Common myeloid progenitor, CD34-positive (primary cell): ENCODE measurements around the gene RNGTT.
"Not testable (repeated sequence)": the region's sequence is repeated elsewhere in the genome, so short reads cannot be mapped to it uniquely, and the experiment has no call there.

ENCODE experiments used
- CTCF ChIA-PET: fragments of 350-600 bp; sonication (Branson Sonifier 250); formaldehyde crosslinking; loops from one replicate; lab custom pipeline; 2021; ENCODE audit warnings: antibody characterized with exemption; lab: Charles Lee
- POLR2A ChIA-PET: fragments of 350-600 bp; sonication (Branson Sonifier 250); formaldehyde crosslinking; loops from one replicate; lab custom pipeline; 2021; ENCODE audit warnings: antibody characterized with exemption; lab: Charles Lee
- DNase-seq, 3 donors: peaks; one replicate each; pipeline versions ENCODE4 v3.0.0 to v3.0.0-alpha.2; 2013
- H3K27ac ChIP-seq, 2 experiments: 1 replicate in 1 of 2; 2 replicates in 1 of 2; pipeline ENCODE4 v1.7.0; 2013; ENCODE audit warnings: inconsistent platforms in 2 of 2, low read length in 2 of 2, mild to moderate bottlenecking in 2 of 2, low read depth in 1 of 2, moderate library complexity in 1 of 2; ENCODE audit not compliant: severe bottlenecking in 2 of 2, insufficient read depth in 1 of 2, poor library complexity in 1 of 2
- H3K27me3 ChIP-seq, 5 experiments: replicated peaks in 2 of 5; 1 replicate in 3 of 5; 2 replicates in 2 of 5; pipeline versions ENCODE4 v1.6.1 to v1.7.0; 2013; ENCODE audit warnings: low read length in 4 of 5, mild to moderate bottlenecking in 2 of 5, moderate library complexity in 2 of 5, inconsistent platforms in 1 of 5; ENCODE audit not compliant: insufficient read depth in 5 of 5, control insufficient read depth in 4 of 5
- H3K36me3 ChIP-seq, 4 experiments: 1 replicate in 2 of 4; 2 replicates in 2 of 4; pipeline versions ENCODE4 v1.6.1 to v1.7.0; 2013; ENCODE audit warnings: low read length in 3 of 4, control low read depth in 1 of 4, mild to moderate bottlenecking in 1 of 4; ENCODE audit not compliant: control insufficient read depth in 4 of 4, insufficient read depth in 4 of 4
- H3K4me1 ChIP-seq, 4 experiments: 1 replicate in 3 of 4; 2 replicates in 1 of 4; pipeline versions ENCODE4 v1.6.1 to v1.7.1; 2013; ENCODE audit warnings: low read length in 3 of 4, mild to moderate bottlenecking in 3 of 4, control low read depth in 1 of 4, inconsistent platforms in 1 of 4, moderate library complexity in 1 of 4; ENCODE audit not compliant: control insufficient read depth in 4 of 4, insufficient read depth in 4 of 4; ENCODE audit errors: control extremely low read depth in 1 of 4
- H3K4me3 ChIP-seq, 7 experiments: 1 replicate in 4 of 7; 2 replicates in 3 of 7; pipeline versions ENCODE4 v1.5.1 to v1.7.0; 2013; ENCODE audit warnings: mild to moderate bottlenecking in 7 of 7, low read length in 6 of 7, moderate library complexity in 6 of 7, inconsistent platforms in 2 of 7, low read depth in 2 of 7, control low read depth in 1 of 7; ENCODE audit not compliant: insufficient read depth in 4 of 7, control insufficient read depth in 1 of 7; ENCODE audit errors: extremely low read depth in 1 of 7
- H3K9me3 ChIP-seq, 5 experiments: 1 replicate in 4 of 5; 2 replicates in 1 of 5; pipeline versions ENCODE4 v1.6.1 to v1.7.1; 2013; ENCODE audit warnings: low read length in 4 of 5, mild to moderate bottlenecking in 2 of 5, inconsistent platforms in 1 of 5, low read depth in 1 of 5, moderate library complexity in 1 of 5; ENCODE audit not compliant: control insufficient read depth in 4 of 5, insufficient read depth in 2 of 5; ENCODE audit errors: control extremely low read depth in 1 of 5
- WGBS: methylation state at CpG from one replicate; pipeline ENCODE4 v1.1.5; 2013; ENCODE audit not compliant: insufficient coverage; 5-methylcytosine and 5-hydroxymethylcytosine counted together

RNGTT gene

DNA sequence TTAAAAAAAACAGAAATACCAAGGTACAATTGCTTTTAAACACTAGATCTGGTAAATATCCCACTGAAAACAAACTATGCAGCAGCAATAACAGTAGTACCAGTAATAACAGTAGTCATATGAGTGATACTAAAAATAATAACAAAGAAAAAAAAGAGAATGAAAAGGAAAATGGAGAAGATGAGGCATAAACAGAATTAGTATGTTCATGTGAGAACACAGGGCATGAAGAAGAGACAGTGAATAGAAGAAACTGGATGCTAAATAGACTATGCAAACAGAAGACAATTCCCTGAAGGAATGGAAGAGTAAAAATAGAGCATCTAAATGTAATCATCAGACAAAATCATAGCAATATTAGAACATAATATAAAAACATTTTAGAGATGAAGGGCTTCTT, 121.1 kb downstream of the RNGTT start:
- peaks cover 8 to 11% (median 11%) of the 10 kb centered on the region in 4 experiments for H3K36me3 ChIP-seq
- no peaks in the 10 kb centered on the region for H3K4me1 ChIP-seq
- no peaks in the 10 kb centered on the region for H3K27me3 ChIP-seq
- H3K9me3 ChIP-seq = no peaks in the 10 kb centered on the region
- POLR2A ChIA-PET = no interaction called here
- DNase-seq = no peak
- no peak overlapping the region for H3K27ac ChIP-seq
- CTCF ChIA-PET = no interaction called here
- H3K4me3 ChIP-seq = no peak overlapping the region

DNA sequence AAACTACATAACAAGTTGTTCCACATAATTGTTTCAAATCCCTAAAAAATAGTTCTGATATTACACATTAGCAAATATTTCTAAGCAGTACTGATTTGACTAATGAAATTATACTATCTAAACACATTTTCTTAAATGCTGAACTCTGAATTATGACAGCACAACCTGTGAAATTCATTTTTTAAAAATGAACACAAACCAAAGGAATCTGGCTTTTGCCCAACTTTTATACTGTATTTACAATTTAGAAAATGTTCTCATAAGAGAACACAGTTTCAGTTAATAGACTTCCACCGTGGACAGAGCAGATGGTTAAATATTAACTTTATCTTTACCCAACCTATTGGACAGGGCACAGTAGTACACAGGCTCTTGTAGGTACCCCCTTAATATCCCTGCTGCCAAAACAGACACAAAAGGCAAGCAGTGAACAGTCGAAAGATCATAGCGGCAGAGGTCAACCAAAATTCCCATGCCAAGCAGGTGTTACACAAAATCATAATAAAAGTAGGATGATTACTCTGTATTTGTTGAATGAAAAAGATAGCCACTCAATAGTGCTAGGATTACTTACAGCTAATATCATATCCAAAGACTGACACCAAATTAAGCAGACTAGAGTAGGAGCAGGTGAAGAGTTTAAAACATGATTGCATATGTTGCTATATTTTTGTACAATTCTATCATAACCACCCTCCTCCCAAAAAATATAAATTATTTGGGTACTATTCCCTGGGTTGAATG, 122.5 kb downstream of the RNGTT start:
- H3K27me3 ChIP-seq = no peaks in the 10 kb centered on the region
- peaks cover 0 to 8% (median 3%) of the 10 kb centered on the region in 5 experiments for H3K9me3 ChIP-seq
- no peak overlapping the region for H3K4me3 ChIP-seq
- no peaks in the 10 kb centered on the region for H3K4me1 ChIP-seq
- WGBS = 100% methylated on average over 1 of the region's 3 CpGs
- DNase-seq = no peak
- POLR2A ChIA-PET = no interaction called here
- CTCF ChIA-PET = no interaction called here
- H3K36me3 ChIP-seq = peaks cover 8 to 17% (median 13%) of the 10 kb centered on the region in 4 experiments
- H3K27ac ChIP-seq = no peak overlapping the region

DNA sequence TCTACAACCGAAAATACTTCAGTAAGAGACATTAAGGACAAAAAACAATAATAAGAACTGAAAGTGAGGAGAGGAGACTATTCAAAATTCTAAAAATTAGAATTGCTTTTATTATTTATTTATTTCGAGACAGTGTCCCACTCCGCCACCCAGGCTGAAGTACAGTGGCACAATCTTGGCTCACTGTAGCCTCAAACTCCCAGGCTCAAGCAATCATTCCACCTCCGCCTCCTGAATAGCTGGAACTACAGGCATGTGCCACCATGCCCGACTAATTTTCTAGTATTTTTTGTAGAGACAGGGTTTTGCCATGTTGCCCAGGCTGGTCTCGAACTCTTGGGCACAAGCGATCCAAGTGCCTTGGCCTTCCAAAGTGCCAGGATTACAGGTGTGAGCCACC, 123.1 kb downstream of the RNGTT start:
- CTCF ChIA-PET = no interaction called here
- peaks cover 8 to 21% (median 13%) of the 10 kb centered on the region in 4 experiments for H3K36me3 ChIP-seq

DNA sequence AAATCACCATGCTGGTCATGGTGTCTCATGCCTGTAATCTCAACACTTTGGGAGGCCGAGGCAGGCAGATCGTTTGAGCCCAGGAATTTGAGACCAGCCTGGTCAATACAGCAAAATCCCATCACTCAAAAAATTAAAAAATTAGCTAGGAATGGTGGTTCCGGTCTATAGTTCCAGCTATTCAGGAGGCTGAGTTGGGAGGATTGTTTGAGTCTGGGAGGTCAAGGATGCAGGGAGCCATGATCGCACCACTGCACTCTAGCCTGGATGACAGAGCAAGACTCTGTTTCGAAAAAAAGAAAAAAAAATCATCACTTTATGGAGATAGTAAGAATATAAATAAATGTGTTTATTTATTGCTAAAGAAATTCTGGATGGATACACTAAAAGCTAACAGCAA, 124.1 kb downstream of the RNGTT start:
- Histone ChIP-seq H3K27ac (no peak overlapping the region), H3K9me3 (peaks cover 0 to 15% (median 3%) of the 10 kb centered on the region in 5 experiments), H3K27me3 (no peaks in the 10 kb centered on the region), H3K4me1 (no peaks in the 10 kb centered on the region), H3K4me3 (no peak overlapping the region), H3K36me3 (peaks cover 10 to 22% (median 12%) of the 10 kb centered on the region in 4 experiments)
- CTCF ChIA-PET = interaction anchor here (1.2 kb wide), 2 partner anchors 11 to 30 kb away, joined by 3 to 5 read pairs; no protein-coding TSS in a partner anchor
- 100% methylated on average over 1 of the region's 5 CpGs for WGBS
- POLR2A ChIA-PET = no interaction called here
- DNase-seq = no peak

More for the DNA sequence above, 123.1 kb downstream of the RNGTT start:
- H3K4me1 ChIP-seq = no peaks in the 10 kb centered on the region
- 93% methylated on average over 3 of the region's 7 CpGs for WGBS
- no peak overlapping the region for H3K4me3 ChIP-seq
- peaks cover 0 to 10% (median 3%) of the 10 kb centered on the region in 5 experiments for H3K9me3 ChIP-seq
- no peaks in the 10 kb centered on the region for H3K27me3 ChIP-seq
- POLR2A ChIA-PET = no interaction called here
- DNase-seq = no peak
- H3K27ac ChIP-seq = no peak overlapping the region

DNA sequence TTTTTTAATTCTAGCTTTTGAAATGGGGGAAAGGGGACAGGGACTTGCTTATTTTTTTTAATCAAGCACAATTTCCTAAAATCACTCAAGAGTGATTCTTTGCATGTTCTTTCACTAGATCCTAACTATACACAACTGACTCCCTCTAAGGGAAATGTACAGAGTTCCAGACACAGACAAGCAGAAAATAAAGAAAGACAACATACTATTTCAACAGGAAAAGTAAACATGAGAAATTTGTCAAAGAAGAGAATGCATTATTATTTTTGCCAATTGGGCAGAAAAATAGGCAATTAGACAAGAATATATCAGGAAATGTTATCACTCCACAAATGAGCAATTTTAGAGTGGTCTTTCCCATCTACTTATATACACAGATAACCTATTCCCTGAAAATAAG, 128.2 kb downstream of the RNGTT start:
- H3K4me1 ChIP-seq = no peaks in the 10 kb centered on the region
- no peak overlapping the region for H3K4me3 ChIP-seq
- H3K27ac ChIP-seq = no peak overlapping the region
- ChIA-PET POLR2A (interaction anchor here (0.7 kb wide), 1 partner anchor 18 kb away, joined by 3 read pairs; no protein-coding TSS in a partner anchor), CTCF (no interaction called here)
- H3K9me3 ChIP-seq = peaks cover 0 to 25% (median 7%) of the 10 kb centered on the region in 5 experiments
- H3K36me3 ChIP-seq = peaks cover 3 to 13% (median 4%) of the 10 kb centered on the region in 4 experiments
- DNase-seq = no peak
- H3K27me3 ChIP-seq = no peaks in the 10 kb centered on the region

DNA sequence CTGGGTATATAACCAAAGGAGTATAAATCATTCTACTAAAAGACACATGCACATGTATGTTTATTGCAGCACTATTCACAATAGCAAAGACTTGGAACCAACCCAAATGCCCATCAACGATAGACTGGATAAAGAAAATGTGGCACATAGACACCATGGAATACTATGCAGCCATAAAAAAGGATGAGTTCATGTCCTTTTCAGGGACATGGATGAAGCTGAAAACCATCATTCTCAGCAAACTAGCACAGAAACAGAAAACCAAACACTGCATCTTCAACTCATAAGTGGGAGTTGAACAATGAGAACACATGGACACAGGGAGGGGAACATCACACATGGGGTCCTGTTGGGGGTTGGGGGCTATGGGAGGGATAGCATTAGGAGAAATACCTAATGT, 130.3 kb downstream of the RNGTT start:
- H3K27me3 ChIP-seq, H3K4me1 ChIP-seq, CTCF ChIA-PET, H3K27ac ChIP-seq, H3K4me3 ChIP-seq, DNase-seq, POLR2A ChIA-PET: not testable (repeated sequence)
- WGBS = no CpG with 5 or more reads among the region's 1 CpG
- Histone ChIP-seq H3K9me3 (peaks cover 0 to 29% (median 7%) of the 10 kb centered on the region in 5 experiments), H3K36me3 (peaks cover 3 to 13% (median 4%) of the 10 kb centered on the region in 4 experiments)

- WGBS = 100% methylated on average over 4 of the region's 4 CpGs
- H3K27me3 ChIP-seq, H3K27ac ChIP-seq, H3K4me1 ChIP-seq, DNase-seq, POLR2A ChIA-PET, H3K36me3 ChIP-seq, H3K4me3 ChIP-seq: not testable (repeated sequence)
- CTCF ChIA-PET = interaction anchor here (0.6 to 0.9 kb wide), 2 partner anchors 12 to 1146 kb away, joined by 3 to 5 read pairs; no protein-coding TSS in a partner anchor
- peaks cover 0 to 11% (median 2%) of the 10 kb centered on the region in 5 experiments for H3K9me3 ChIP-seq
Measured at GRCh38 chr6:88827599-88827998, 135.8 kb downstream of the RNGTT start.
